Measurements from ENCODE around the gene PCDHGB6. TPM values are rescaled to one million over a fixed set of nuclear protein-coding genes. Genes with fewer than 3 reads are reported as not detected.

PCDHGB6 gene
- total and polyA plus RNA-seq, 9 of the 15 experiments (the other 6 are each of a cell fraction or from before 2014, with no cell fraction given): 0.01 to 0.11 (median 0.07) TPM; not detected in 1

GRCh38 chr5:141402553-141403243, 5.1 kb upstream of the PCDHGB6 start, which contains the start of gene PCDHGA9:
Gene PCDHGA9, plus strand, starts transcription at chr5:141402778. Its CDS starts 175 bp downstream, at chr5:141402953.
- intact Hi-C loops (cut with micrococcal nuclease): no loop called here
- Histone ChIP-seq H3K9me3 (replicated peaks; ENCODE audit: control insufficient read depth, insufficient read depth, low read depth, low read length) (peaks cover 2% of the 10 kb centered on the region; the same call in 1 of the 2 replicates), H3K4me2 (ENCODE audit: insufficient read depth, low read length) (no peak within 1 kb of the TSS), H3K27ac (ENCODE audit: extremely low read depth, low read depth, low read length) (no peak within 1 kb of the TSS), H4K20me1 (replicated peaks; ENCODE audit: control insufficient read depth, insufficient read depth, low read length) (no peaks in the 10 kb centered on the region), H2AFZ (ENCODE audit: low read depth, low read length) (no peak within 1 kb of the TSS), H3K79me2 (ENCODE audit: control insufficient read depth, insufficient read depth, low read length) (no peaks in the 10 kb centered on the region), H3K4me3 (no peak within 1 kb of the TSS), H3K4me1 (replicated peaks in 1 of 2; ENCODE audit: control insufficient read depth in 2 of 2, insufficient read depth in 2 of 2, low read length in 2 of 2) (peaks cover 0 to 9% of the 10 kb centered on the region in 2 experiments; a peak in 3 of 5 replicates), H3K9me1 (ENCODE audit: control insufficient read depth, insufficient read depth, low read length) (no peaks in the 10 kb centered on the region), H3K9ac (ENCODE audit: insufficient read depth in 1 of 2, low read depth in 2 of 2, low read length in 2 of 2) (no peak within 1 kb of the TSS), H3K27me3 (ENCODE audit: control insufficient read depth in 2 of 2, insufficient read depth in 2 of 2, low read length in 2 of 2) (peaks cover 3 to 30% of the 10 kb centered on the region in 2 experiments; a peak in 3 of 5 replicates), H3K36me3 (ENCODE audit: control insufficient read depth, insufficient read depth, low read length) (no peaks in the 10 kb centered on the region)
- BruUV-seq (replicated peaks): no TSS peak
- ATAC-seq (peak; percentile 78), FAIRE-seq (peak; percentile 68), DNase-seq (ENCODE audit: extremely low read depth in 1 of 4, low spot score in 3 of 4) (peak; percentile 34 to 60 (median 38))
- in situ Hi-C loops (cut with MboI): no loop called here
- POLR2A ChIA-PET: no interaction called here
- CTCF ChIA-PET (ENCODE audit: low intra/inter-chr PET ratio): interaction anchor here (1.2 to 2.1 kb wide), 2 partner anchors 122 to 161 kb away, joined by 5 to 10 read pairs; no protein-coding TSS in a partner anchor
- TF ChIP-seq RAD21 (CRISPR knock-in tag; conservative IDR thresholded peaks at IDR 0.05 in 1 of 2, IDR thresholded peaks at IDR 0.05 in 1 of 2) (peak in 1 of 2 experiments; percentile 41; a peak in 2 of 4 replicates), CBFB (CRISPR knock-in tag; IDR thresholded peaks at IDR 0.05) (no peak), SMC3 (conservative IDR thresholded peaks at IDR 0.05; ENCODE audit: insufficient read depth, low read depth, low read length) (0 out of 2 replicates have a peak, but pooled peaks have one; percentile 13), ATF6 (CRISPR knock-in tag; IDR thresholded peaks at IDR 0.05) (no peak), ZSCAN29 (IDR thresholded peaks at IDR 0.05) (peak; percentile 72), REST (IDR thresholded peaks at IDR 0.05; ENCODE audit: borderline replicate concordance) (peak; percentile 19; the same call in 1 of the 2 replicates), REST (CRISPR knock-in tag; IDR thresholded peaks at IDR 0.05; ENCODE audit: low read depth) (no peak)
- TF ChIP-seq, protein P1, sequence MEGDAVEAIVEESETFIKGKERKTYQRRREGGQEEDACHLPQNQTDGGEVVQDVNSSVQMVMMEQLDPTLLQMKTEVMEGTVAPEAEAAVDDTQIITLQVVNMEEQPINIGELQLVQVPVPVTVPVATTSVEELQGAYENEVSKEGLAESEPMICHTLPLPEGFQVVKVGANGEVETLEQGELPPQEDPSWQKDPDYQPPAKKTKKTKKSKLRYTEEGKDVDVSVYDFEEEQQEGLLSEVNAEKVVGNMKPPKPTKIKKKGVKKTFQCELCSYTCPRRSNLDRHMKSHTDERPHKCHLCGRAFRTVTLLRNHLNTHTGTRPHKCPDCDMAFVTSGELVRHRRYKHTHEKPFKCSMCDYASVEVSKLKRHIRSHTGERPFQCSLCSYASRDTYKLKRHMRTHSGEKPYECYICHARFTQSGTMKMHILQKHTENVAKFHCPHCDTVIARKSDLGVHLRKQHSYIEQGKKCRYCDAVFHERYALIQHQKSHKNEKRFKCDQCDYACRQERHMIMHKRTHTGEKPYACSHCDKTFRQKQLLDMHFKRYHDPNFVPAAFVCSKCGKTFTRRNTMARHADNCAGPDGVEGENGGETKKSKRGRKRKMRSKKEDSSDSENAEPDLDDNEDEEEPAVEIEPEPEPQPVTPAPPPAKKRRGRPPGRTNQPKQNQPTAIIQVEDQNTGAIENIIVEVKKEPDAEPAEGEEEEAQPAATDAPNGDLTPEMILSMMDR (IDR thresholded peaks at IDR 0.05 in 2 of 3, conservative IDR thresholded peaks at IDR 0.05 in 1 of 3; ENCODE audit: insufficient read depth in 2 of 3, low read depth in 1 of 3, low read length in 3 of 3): peak; percentile 56 to 61 (median 59)
- 11% methylated on average over 22 of the region's 27 CpGs for WGBS (ENCODE audit: insufficient coverage, low coverage, missing lambda C conversion rate)

Data from K562 (cell line).